HG02973 (cell line): ENCODE measurements around the gene TMEM82.

Source experiments
- ATAC-seq: cut with Tn5 transposase; IDR thresholded peaks from one replicate; pipeline ENCODE4 v1.9.1; 2021; ENCODE audit warnings: moderate library complexity; ENCODE audit not compliant: unreplicated experiment

The TMEM82 gene

GRCh38 chr1:15734901-15735300, 7.4 kb upstream of the TMEM82 start:
- no peak for ATAC-seq

GRCh38 chr1:15735304-15736037, 6.8 kb upstream of the TMEM82 start:
- ATAC-seq, result no peak

- ATAC-seq, result no peak
Measured at GRCh38 chr1:15736038-15736891, 6.0 kb upstream of the TMEM82 start, which contains the start of gene SLC25A34. Gene SLC25A34 (plus strand): TSS chr1:15736258. CDS start chr1:15736486, 228 bp downstream.

- no peak for ATAC-seq
Measured at GRCh38 chr1:15736892-15737261, 5.4 kb upstream of the TMEM82 start.

- ATAC-seq, result no peak
Measured at GRCh38 chr1:15737324-15738319, 4.7 kb upstream of the TMEM82 start.

GRCh38 chr1:15738416-15739113, 3.7 kb upstream of the TMEM82 start:
- no peak for ATAC-seq

- no peak for ATAC-seq
Measured at GRCh38 chr1:15739259-15739658, 3.0 kb upstream of the TMEM82 start.

GRCh38 chr1:15739745-15740144, 2.6 kb upstream of the TMEM82 start:
- ATAC-seq, result no peak

DNA sequence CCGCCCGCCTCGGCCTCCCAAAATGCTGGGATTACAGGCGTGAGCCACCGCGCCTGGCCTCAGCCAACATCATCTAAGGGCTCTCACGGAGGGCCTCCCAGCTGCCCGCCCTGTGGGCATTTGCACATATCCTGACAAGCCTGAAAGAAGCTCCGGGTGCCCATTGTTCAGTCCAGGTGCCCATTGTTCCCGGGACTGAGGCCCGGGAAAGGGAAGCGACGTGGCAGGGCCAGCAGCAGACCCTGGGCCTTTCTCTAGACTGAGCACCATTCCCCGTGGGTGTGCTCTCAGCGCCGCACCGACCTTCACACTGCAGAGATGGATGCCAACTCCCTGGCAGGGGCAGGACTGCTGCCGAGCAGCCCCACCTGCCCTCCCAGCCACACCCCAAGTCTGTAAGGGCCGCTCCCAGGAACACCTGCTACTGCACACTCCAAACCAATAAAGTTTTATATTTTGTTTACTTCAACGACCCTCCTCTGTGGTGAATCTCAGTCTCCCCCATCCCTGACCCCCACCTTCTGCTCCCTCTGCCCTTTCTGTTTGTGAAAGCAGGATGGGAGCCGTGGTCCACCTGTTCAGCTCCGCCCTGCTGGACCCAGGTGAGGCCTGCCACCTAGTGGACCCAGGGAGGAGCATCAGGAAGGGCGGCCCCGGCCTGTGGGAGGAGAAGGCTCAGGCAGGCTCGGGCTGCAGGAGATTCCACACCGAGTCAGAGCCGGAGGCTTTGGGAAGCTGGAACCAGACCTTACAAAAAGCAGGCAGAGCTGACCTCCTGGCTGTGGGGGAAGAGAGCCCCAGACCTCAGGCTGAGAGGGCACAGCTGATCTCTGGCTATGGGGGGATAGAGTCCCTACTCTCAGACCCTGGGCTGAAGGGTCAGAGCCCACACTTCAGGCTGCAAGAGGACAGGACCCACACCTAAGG, 1.1 kb upstream of the TMEM82 start:
- ATAC-seq, result no peak

GRCh38 chr1:15744122-15744679, 1.9 kb downstream of the TMEM82 start:
- ATAC-seq, result no peak

- ATAC-seq, result no peak
Measured at GRCh38 chr1:15747378-15747777, 5.1 kb downstream of the TMEM82 start.

DNA sequence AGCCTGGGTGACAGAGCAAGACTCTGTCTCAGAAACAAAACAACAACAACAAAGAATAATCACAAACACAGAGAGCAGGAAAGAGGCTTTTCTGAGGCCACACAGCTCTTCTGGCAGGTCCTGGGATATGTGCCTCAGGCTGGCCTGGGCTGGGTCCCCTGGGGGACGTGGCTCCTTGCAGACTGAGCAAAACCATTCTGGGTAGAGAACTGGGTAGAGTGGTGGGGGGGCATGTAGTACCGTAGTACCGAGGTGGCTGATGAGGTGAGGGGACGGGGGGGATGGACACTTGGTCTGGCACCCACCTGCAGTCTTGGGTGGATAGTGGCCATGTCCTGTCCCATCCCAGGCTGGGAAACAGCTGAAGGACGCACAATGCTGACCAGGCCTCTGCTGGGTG, 6.0 kb downstream of the TMEM82 start:
- no peak for ATAC-seq

DNA sequence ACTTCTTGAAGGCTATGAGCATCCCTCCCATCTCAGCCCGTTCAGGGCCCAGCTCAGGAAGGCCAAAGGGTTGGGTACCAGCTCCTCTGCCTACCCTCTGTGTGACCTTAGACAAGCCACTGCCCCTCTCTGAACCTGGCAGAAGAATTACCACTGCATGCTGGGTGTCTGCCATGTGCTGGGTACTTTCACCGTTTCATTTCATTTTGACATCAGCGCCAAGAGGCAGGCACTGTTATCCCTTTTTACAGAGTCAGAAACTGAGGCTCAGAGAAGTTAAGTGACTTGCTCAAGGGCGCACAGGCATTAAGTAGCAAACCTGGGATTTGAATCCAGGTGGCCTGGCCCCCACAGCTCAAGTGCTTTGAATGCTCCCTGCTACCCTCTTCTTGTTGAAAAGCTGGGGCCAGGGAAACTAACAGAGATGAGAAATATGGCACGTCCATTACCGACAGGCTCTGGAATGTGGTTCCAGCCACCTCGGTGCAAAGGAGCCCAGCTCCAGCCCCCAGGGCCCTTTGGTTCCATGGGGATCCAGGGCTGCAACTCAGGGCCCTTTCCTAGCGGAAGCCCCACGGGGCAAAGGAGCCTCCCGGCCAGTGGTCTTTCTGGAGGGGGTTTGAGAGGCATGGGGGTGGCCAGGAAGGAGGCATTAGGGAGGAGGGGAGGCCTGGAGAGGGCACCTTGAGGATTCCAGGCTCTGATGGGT, 6.5 kb downstream of the TMEM82 start:
- no peak for ATAC-seq

DNA sequence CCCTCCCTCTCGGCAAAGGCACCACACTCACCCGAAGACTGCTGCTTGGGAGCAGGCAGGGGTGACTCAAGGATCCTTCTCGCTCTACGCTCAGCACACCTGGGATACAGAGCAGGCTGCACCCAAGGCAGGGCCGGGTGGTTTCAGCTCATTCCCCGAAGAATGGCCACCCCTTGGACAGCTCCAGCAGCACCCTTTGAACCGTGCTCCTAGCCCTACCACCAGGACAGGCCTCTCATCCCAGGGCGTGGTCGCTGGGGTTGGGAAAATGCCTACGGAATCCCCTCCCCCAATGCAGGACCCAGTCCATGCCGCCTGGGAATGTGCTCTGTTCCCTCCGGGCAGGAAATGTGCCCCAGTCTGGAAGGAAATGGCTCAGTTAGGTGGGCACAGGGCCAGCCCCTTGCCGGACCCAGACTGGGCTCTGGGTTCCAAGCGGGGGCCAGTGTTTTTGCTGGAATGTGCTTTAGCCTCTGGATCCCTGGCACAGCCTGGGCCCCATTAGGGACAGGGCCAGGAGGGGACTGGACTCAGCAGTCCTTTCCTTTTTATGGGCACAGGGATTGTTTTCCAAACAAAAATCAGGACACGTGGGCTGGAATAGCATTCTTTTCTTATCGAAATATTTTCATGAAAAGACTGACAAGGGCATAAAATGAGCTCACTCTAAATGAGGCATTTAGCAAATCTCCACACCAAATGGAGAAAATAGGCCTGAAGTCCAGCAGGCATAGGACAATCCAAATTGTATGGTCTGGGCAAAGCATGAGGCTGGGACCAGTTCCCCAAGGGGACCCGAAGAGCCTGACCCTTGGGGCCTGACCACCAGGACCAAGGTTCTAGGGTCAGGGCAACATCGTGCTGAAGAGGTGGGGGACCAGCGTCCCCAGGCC, 7.3 kb downstream of the TMEM82 start:
- ATAC-seq, result no peak

GRCh38 chr1:15750924-15751323, 8.6 kb downstream of the TMEM82 start:
- ATAC-seq, result no peak

- no peak for ATAC-seq
Measured at GRCh38 chr1:15751717-15752116, 9.4 kb downstream of the TMEM82 start.

DNA sequence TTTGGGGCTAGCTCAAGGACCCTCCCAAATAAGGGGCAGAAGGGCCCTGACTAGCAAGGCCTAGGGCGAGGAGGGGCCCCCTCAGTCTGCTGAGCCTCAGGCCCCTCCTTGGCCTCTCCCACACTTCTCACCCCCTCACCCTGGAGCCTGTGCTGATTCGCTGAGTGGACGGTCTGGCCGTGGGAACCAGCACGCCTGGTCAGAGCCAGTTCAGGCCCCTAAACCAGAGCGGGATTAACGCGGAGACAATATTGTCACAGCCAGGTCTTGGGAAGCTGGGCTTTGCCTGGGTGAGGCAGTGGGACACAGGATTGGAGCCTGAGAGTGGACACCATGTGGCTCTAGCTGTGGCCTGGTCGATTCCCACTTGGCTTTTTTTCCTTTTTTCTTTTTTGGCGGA, 11.5 kb downstream of the TMEM82 start:
- no peak for ATAC-seq
